ENCODE measurements around the gene SEMA4G. TPM values are rescaled to one million over a fixed set of nuclear protein-coding genes. Genes with fewer than 3 reads are reported as not detected.

SEMA4G gene
- total and polyA plus RNA-seq, 2 of the 13 experiments (the other 11 are each of a cell fraction or from before 2014, with no cell fraction given): 46.2 to 207 TPM

- WGBS (ENCODE audit: low lambda C conversion rate): 71% methylated on average over 2 of the region's 2 CpGs
- no TSS peak for BruUV-seq (replicated peaks)
- in situ Hi-C loops (cut with HindIII; ENCODE audit: extremely low pct_ligation_motif_present, low pct_unique_long_range_greater_than_20kb) (no loop called here), intact Hi-C loops (cut with micrococcal nuclease; ENCODE audit: unreplicated experiment) (no loop called here)
- FAIRE-seq: no peak
- Histone ChIP-seq H3K4me1 (ENCODE audit: insufficient read depth, low read length) (peaks cover 84% of the 10 kb centered on the region), H3K4me3 (replicated peaks in 1 of 3; ENCODE audit: insufficient read depth in 1 of 3, low read depth in 2 of 3, low read length in 3 of 3) (no peak overlapping the region), H3K27me3 (ENCODE audit: control insufficient read depth in 1 of 2, insufficient read depth in 2 of 2, low read length in 2 of 2) (no peaks in the 10 kb centered on the region; a peak in 1 of 5 replicates), H3K36me3 (replicated peaks in 1 of 2; ENCODE audit: control insufficient read depth in 1 of 2, insufficient read depth in 2 of 2, low read length in 2 of 2) (peaks cover 0 to 9% of the 10 kb centered on the region in 2 experiments; a peak in 1 of 5 replicates), H3K27ac (ENCODE audit: extremely low read length, insufficient read depth, low read length) (peak overlapping the region; percentile 36), H3K9ac (ENCODE audit: insufficient read depth, low read depth, low read length) (no peak overlapping the region), H3K9me3 (ENCODE audit: low read length) (no peaks in the 10 kb centered on the region), H2AFZ (ENCODE audit: low read length) (no peak overlapping the region), H3K79me2 (ENCODE audit: insufficient read depth, low read length) (peaks cover 20% of the 10 kb centered on the region), H4K20me1 (ENCODE audit: insufficient read depth, low read length) (no peaks in the 10 kb centered on the region; the same call in 1 of the 2 replicates), H3K4me2 (ENCODE audit: low read depth, low read length) (no peak overlapping the region)
- ChIA-PET POLR2A (interaction anchor here (0.8 to 12.6 kb wide), 3 partner anchors 8 to 25 kb away, joined by 3 to 277 read pairs (median 3); partner anchors contain the start of genes LZTS2, MRPL43 and TWNK), CTCF (ENCODE audit: low intra/inter-chr PET ratio, low total read pairs) (no interaction called here)
- no peak for ATAC-seq
- TF ChIP-seq ZNF501 (CRISPR knock-in tag; IDR thresholded peaks at IDR 0.05) (0 out of 2 replicates have a peak, but pooled peaks have one; percentile 28), ZBTB1 (CRISPR knock-in tag; IDR thresholded peaks at IDR 0.05; ENCODE audit: borderline replicate concordance) (no peak), POLR2A (IDR thresholded peaks at IDR 0.05; ENCODE audit: insufficient read depth in 1 of 2, low read depth in 2 of 2, low read length in 2 of 2) (0 out of 4 replicates have a peak, but pooled peaks of 1 of the 2 experiments have one; percentile 17), NONO (IDR thresholded peaks at IDR 0.05) (no peak), NONO (CRISPR knock-in tag; conservative IDR thresholded peaks at IDR 0.05) (0 out of 2 replicates have a peak, but pooled peaks have one; percentile 17), ZNF652 (CRISPR knock-in tag; IDR thresholded peaks at IDR 0.05; ENCODE audit: borderline replicate concordance, low read depth) (0 out of 2 replicates have a peak, but pooled peaks have one; percentile 20), TAF15 (IDR thresholded peaks at IDR 0.05; ENCODE audit: low read depth, low read length, poor library complexity, severe bottlenecking) (no peak), STAT6 (CRISPR knock-in tag; IDR thresholded peaks at IDR 0.05; ENCODE audit: borderline replicate concordance) (no peak), ZFP90 (CRISPR knock-in tag; IDR thresholded peaks at IDR 0.05; ENCODE audit: borderline replicate concordance) (no peak), TCF7 (IDR thresholded peaks at IDR 0.05; ENCODE audit: low read depth) (no peak)
- no peak for DNase-seq (ENCODE audit: low spot score)
These were observed 2.4 kb upstream of the SEMA4G start for GRCh38 chr10:100966887-100967286.
